ENCODE measurements around the gene SLC4A11. TPM values are rescaled to one million over a fixed set of nuclear protein-coding genes. Genes with fewer than 3 reads are reported as not detected.
"Not testable (repeated sequence)": the region's sequence is repeated elsewhere in the genome, so short reads cannot be mapped to it uniquely, and the experiment has no call there.

Gene SLC4A11
- total RNA-seq, 1 donor from 2014 or later = 5.8 TPM

- H3K27me3 Mint-ChIP-seq = no peaks in the 10 kb centered on the region
- H3K9me3 Mint-ChIP-seq = no peaks in the 10 kb centered on the region
- H3K4me1 Mint-ChIP-seq (ENCODE audit: unreplicated experiment) = no peaks in the 10 kb centered on the region
- H3K27ac Mint-ChIP-seq = no peak overlapping the region
- no peak for DNase-seq (ENCODE audit: extremely low spot score, unreplicated experiment)
- H3K4me3 Mint-ChIP-seq = no peak overlapping the region
- no peak for TF ChIP-seq CTCF (conservative IDR thresholded peaks at IDR 0.05)
- peaks cover 36% of the 10 kb centered on the region for H3K36me3 Mint-ChIP-seq
Measured at GRCh38 chr20:3192226-3193015, 46.6 kb downstream of the SLC4A11 start.

- no peak for TF ChIP-seq CTCF (conservative IDR thresholded peaks at IDR 0.05)
- H3K4me3 Mint-ChIP-seq = no peak overlapping the region
- no peak for DNase-seq (ENCODE audit: extremely low spot score, unreplicated experiment)
- no peaks in the 10 kb centered on the region for H3K9me3 Mint-ChIP-seq
- H3K36me3 Mint-ChIP-seq = peaks cover 29% of the 10 kb centered on the region
- H3K27ac Mint-ChIP-seq = no peak overlapping the region
- no peaks in the 10 kb centered on the region for H3K4me1 Mint-ChIP-seq (ENCODE audit: unreplicated experiment)
- no peaks in the 10 kb centered on the region for H3K27me3 Mint-ChIP-seq
Measured at GRCh38 chr20:3190681-3191111, 48.3 kb downstream of the SLC4A11 start.

- no peak for TF ChIP-seq CTCF (conservative IDR thresholded peaks at IDR 0.05)
- Mint-ChIP-seq H3K4me1 (ENCODE audit: unreplicated experiment) (no peaks in the 10 kb centered on the region), H3K27ac (no peak overlapping the region), H3K4me3 (no peak overlapping the region), H3K27me3 (no peaks in the 10 kb centered on the region), H3K36me3 (peaks cover 24% of the 10 kb centered on the region), H3K9me3 (no peaks in the 10 kb centered on the region)
- DNase-seq (ENCODE audit: extremely low spot score, unreplicated experiment) = no peak
Measured at GRCh38 chr20:3189561-3190131, 49.3 kb downstream of the SLC4A11 start.

- H3K36me3 Mint-ChIP-seq = peaks cover 28% of the 10 kb centered on the region
- no peak for TF ChIP-seq CTCF (conservative IDR thresholded peaks at IDR 0.05)
- no peak overlapping the region for H3K27ac Mint-ChIP-seq
- H3K27me3 Mint-ChIP-seq = no peaks in the 10 kb centered on the region
- H3K4me3 Mint-ChIP-seq = no peak overlapping the region
- DNase-seq (ENCODE audit: extremely low spot score, unreplicated experiment) = no peak
- no peaks in the 10 kb centered on the region for H3K9me3 Mint-ChIP-seq
- H3K4me1 Mint-ChIP-seq (ENCODE audit: unreplicated experiment) = no peaks in the 10 kb centered on the region
Measured at GRCh38 chr20:3188823-3189413, 50.1 kb downstream of the SLC4A11 start.

- H3K27me3 Mint-ChIP-seq = not testable (repeated sequence)
Measured at GRCh38 chr20:3187861-3188260, 51.1 kb downstream of the SLC4A11 start.

More at GRCh38 chr20:3187861-3188260, 51.1 kb downstream of the SLC4A11 start:
- H3K27ac Mint-ChIP-seq; H3K4me3 Mint-ChIP-seq; DNase-seq (ENCODE audit: extremely low spot score, unreplicated experiment); H3K4me1 Mint-ChIP-seq (ENCODE audit: unreplicated experiment); H3K9me3 Mint-ChIP-seq: not testable (repeated sequence)
- H3K36me3 Mint-ChIP-seq = peaks cover 29% of the 10 kb centered on the region

Data from type B pancreatic cell (in vitro differentiated cells).